ENCODE results near the gene EDA. TPM values are rescaled to one million over a fixed set of nuclear protein-coding genes. Genes with fewer than 3 reads are reported as not detected.

The EDA gene
- total RNA-seq, 1 experiment from 2014 or later, result 1.1 TPM

- DNase-seq (ENCODE audit: low read depth, low spot score), result no peak
- in situ Hi-C loops (cut with HindIII; ENCODE audit: low pct_unique_long_range_greater_than_20kb, low sequenced_read_pairs), result no loop called here
These were observed 466.8 kb downstream of the EDA start for GRCh38 chrX:70082723-70083122.

DNA sequence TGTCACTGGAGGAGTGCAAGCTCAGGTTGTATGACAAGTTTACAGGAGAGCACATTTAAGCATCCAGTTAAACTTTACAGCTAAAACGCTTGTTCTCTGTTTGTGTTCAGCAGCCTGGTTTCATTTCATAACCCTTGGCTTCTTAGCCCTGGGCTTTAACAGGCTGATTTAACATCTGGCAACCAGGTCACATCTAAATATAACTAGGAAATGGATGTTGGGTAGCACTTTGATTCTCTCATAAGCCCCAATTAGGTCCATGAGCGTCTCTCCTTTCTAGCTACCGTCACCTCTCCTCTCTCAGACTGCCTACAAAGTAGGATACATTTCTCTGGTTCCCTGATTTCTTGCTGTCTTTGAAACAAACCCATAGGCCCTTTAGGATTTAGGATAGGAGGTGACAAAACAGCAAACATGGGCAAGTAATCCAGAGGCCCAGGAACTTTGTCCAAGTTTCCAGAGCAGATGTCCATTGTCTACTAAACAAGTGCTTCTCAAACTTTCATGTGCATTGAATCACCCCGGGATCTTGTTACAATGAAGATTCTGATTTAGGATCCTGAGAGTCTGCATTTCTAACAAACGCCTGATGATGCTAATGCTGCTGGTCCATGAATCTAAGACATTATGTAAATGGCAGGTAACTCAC is 468.8 kb downstream of the EDA start:
- in situ Hi-C loops (cut with HindIII; ENCODE audit: low pct_unique_long_range_greater_than_20kb, low sequenced_read_pairs), result no loop called here
- DNase-seq (ENCODE audit: low read depth, low spot score), result no peak

GRCh38 chrX:70087857-70088630 is 472.1 kb downstream of the EDA start:
- in situ Hi-C loops (cut with HindIII; ENCODE audit: low pct_unique_long_range_greater_than_20kb, low sequenced_read_pairs), result no loop called here
- DNase-seq (ENCODE audit: low read depth, low spot score), result no peak

GRCh38 chrX:70088751-70089150 is 472.8 kb downstream of the EDA start:
- DNase-seq (ENCODE audit: low read depth, low spot score), result no peak
- in situ Hi-C loops (cut with HindIII; ENCODE audit: low pct_unique_long_range_greater_than_20kb, low sequenced_read_pairs), result no loop called here

Small RNA genes lying within 50 kb of the gene (small RNA-seq; reads per million reads assigned to genes)
- gene MIR676 (0 reads per million in 2 experiments), gene RF00012 (0 to 0.12 reads per million in 2 experiments)

Other genes starting within 250 kb of the EDA start
- gene NALF2, start 111.8 kb upstream of the EDA start, total RNA-seq (2014; rRNA removed; shearing (Covaris generic)), result 5.0 and 5.1 TPM in 2 replicates

Measured in SK-MEL-5 (cell line).